ENCODE data around the gene FUZ.

GRCh38 chr19:49845414-49845813 lies 32.3 kb upstream of the FUZ start:
- TF ChIP-seq, protein P1, sequence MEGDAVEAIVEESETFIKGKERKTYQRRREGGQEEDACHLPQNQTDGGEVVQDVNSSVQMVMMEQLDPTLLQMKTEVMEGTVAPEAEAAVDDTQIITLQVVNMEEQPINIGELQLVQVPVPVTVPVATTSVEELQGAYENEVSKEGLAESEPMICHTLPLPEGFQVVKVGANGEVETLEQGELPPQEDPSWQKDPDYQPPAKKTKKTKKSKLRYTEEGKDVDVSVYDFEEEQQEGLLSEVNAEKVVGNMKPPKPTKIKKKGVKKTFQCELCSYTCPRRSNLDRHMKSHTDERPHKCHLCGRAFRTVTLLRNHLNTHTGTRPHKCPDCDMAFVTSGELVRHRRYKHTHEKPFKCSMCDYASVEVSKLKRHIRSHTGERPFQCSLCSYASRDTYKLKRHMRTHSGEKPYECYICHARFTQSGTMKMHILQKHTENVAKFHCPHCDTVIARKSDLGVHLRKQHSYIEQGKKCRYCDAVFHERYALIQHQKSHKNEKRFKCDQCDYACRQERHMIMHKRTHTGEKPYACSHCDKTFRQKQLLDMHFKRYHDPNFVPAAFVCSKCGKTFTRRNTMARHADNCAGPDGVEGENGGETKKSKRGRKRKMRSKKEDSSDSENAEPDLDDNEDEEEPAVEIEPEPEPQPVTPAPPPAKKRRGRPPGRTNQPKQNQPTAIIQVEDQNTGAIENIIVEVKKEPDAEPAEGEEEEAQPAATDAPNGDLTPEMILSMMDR (IDR thresholded peaks at IDR 0.05 in 2 of 3, conservative IDR thresholded peaks at IDR 0.05 in 1 of 3; ENCODE audit: borderline replicate concordance in 1 of 3, insufficient read depth in 1 of 3, low read depth in 2 of 3, low read length in 2 of 3), result no peak
- TF ChIP-seq CEBPB (IDR thresholded peaks at IDR 0.05; ENCODE audit: low read depth), result no peak
- TF ChIP-seq ELF1 (IDR thresholded peaks at IDR 0.05; ENCODE audit: borderline replicate concordance, low read depth), result no peak
- no peak for TF ChIP-seq EZH2phosphoT487 (IDR thresholded peaks at IDR 0.05; ENCODE audit: borderline replicate concordance)
- no peak for TF ChIP-seq EZH2 (IDR thresholded peaks at IDR 0.05)
- TF ChIP-seq RAD21 (IDR thresholded peaks at IDR 0.05; ENCODE audit: low read depth), result no peak
- no peak for TF ChIP-seq POLR2AphosphoS5 (IDR thresholded peaks at IDR 0.05; ENCODE audit: low read depth, low read length)
- no peak for TF ChIP-seq POLR2A (IDR thresholded peaks at IDR 0.05; ENCODE audit: borderline replicate concordance, extremely low read depth, insufficient read depth, insufficient read length)
- TF ChIP-seq ATF3 (IDR thresholded peaks at IDR 0.05), result no peak
- TF ChIP-seq CBX3 (IDR thresholded peaks at IDR 0.05; ENCODE audit: low read depth), result no peak
- no peak for TF ChIP-seq REST (IDR thresholded peaks at IDR 0.05; ENCODE audit: low read depth)

Data from HCT116 (cell line).